ENCODE measurements around the gene PCTP.

Gene PCTP

GRCh38 chr17:55747209-55747608 is 3.6 kb upstream of the PCTP start:
- H3K27ac ChIP-seq = no peak overlapping the region
- TF ChIP-seq CTCF (conservative IDR thresholded peaks at IDR 0.05) = no peak

- H3K27ac ChIP-seq = no peak overlapping the region
- TF ChIP-seq CTCF (conservative IDR thresholded peaks at IDR 0.05) = no peak
These were observed 2.0 kb upstream of the PCTP start for GRCh38 chr17:55748841-55749240.

GRCh38 chr17:55749985-55750384 is 866 bp upstream of the PCTP start:
- no peak for TF ChIP-seq CTCF (conservative IDR thresholded peaks at IDR 0.05)
- no peak overlapping the region for H3K27ac ChIP-seq

GRCh38 chr17:55751720-55752250 is 934 bp downstream of the PCTP start:
- H3K27ac ChIP-seq = peak overlapping the region; percentile 83
- no peak for TF ChIP-seq CTCF (conservative IDR thresholded peaks at IDR 0.05)

- H3K27ac ChIP-seq = no peak overlapping the region
- no peak for TF ChIP-seq CTCF (conservative IDR thresholded peaks at IDR 0.05)
These were observed 5.8 kb downstream of the PCTP start for GRCh38 chr17:55756689-55757088.

- no peak overlapping the region for H3K27ac ChIP-seq
- TF ChIP-seq CTCF (conservative IDR thresholded peaks at IDR 0.05) = no peak
These were observed 6.8 kb downstream of the PCTP start for GRCh38 chr17:55757659-55758058.

- no peak overlapping the region for H3K27ac ChIP-seq
- no peak for TF ChIP-seq CTCF (conservative IDR thresholded peaks at IDR 0.05)
These were observed 7.3 kb downstream of the PCTP start for GRCh38 chr17:55758171-55758570.

All from VCaP (cell line).